Fibroblast of lung (primary cell): ENCODE data around the gene GRK3.

Experiments used
- CTCF ChIP-seq, 2 donors: IDR thresholded peaks in 1 of 2; conservative IDR thresholded peaks in 1 of 2; 1 replicate in 1 of 2; 2 replicates in 1 of 2; pipeline ENCODE4 v1.5.1; 2011 to 2012; ENCODE audit warnings: low read length in 2 of 2, control low read depth in 1 of 2, inconsistent platforms in 1 of 2, low read depth in 1 of 2, mild to moderate bottlenecking in 1 of 2
- EZH2 ChIP-seq: IDR thresholded peaks from 2 replicates; pipeline ENCODE4 v1.5.1; 2012; ENCODE audit warnings: low read length, control low read depth, mild to moderate bottlenecking; ENCODE audit errors: missing control alignments

- TF ChIP-seq CTCF (conservative IDR thresholded peaks at IDR 0.05 in 1 of 2, IDR thresholded peaks at IDR 0.05 in 1 of 2; ENCODE audit: low read depth in 1 of 2, low read length in 2 of 2), result no peak
- TF ChIP-seq EZH2, result no peak
Measured at GRCh38 chr22:25569361-25569760, 4.9 kb downstream of the GRK3 start.
